ENCODE results near the gene CHST8.

DNA sequence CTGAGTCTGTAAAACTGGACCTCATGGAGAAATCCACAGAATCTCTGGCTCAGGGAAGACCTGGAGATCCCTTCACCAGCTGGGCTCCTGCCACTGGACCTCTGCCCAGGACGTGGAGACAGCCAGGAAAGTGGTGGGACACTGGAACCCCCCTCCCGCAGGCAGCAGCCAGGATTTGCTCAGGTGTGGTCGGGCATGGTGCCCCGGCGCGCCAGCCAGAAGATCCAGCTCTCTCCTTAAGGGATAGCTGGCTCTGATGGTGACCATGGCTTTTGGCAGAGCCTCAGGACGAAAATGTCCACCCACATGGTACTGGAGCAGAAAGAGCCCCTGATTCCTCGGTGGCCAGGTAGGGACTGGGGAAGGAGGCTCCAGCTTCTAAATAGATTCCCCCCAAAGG, 148.4 kb downstream of the CHST8 start:
- TF ChIP-seq, protein P1, sequence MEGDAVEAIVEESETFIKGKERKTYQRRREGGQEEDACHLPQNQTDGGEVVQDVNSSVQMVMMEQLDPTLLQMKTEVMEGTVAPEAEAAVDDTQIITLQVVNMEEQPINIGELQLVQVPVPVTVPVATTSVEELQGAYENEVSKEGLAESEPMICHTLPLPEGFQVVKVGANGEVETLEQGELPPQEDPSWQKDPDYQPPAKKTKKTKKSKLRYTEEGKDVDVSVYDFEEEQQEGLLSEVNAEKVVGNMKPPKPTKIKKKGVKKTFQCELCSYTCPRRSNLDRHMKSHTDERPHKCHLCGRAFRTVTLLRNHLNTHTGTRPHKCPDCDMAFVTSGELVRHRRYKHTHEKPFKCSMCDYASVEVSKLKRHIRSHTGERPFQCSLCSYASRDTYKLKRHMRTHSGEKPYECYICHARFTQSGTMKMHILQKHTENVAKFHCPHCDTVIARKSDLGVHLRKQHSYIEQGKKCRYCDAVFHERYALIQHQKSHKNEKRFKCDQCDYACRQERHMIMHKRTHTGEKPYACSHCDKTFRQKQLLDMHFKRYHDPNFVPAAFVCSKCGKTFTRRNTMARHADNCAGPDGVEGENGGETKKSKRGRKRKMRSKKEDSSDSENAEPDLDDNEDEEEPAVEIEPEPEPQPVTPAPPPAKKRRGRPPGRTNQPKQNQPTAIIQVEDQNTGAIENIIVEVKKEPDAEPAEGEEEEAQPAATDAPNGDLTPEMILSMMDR (conservative IDR thresholded peaks at IDR 0.05; ENCODE audit: low read length): no peak
- TF ChIP-seq EZH2phosphoT487 (IDR thresholded peaks at IDR 0.05; ENCODE audit: borderline replicate concordance): no peak

Measured in Loucy (cell line).